Astrocyte (in vitro differentiated cells and primary cell): Measurements from ENCODE around the gene JOSD1. TPM values are rescaled to one million over a fixed set of nuclear protein-coding genes. Genes with fewer than 3 reads are reported as not detected.

ENCODE experiments used
- DNase-seq: peaks from one replicate; pipeline ENCODE4 v3.0.0-alpha.2; 2010; ENCODE audit warnings: low read depth
- FAIRE-seq: peaks from 2 replicates; lab custom pipeline; 2011; peaks lifted over from hg19 to GRCh38; lab: Jason Lieb, UNC
- H2AFZ ChIP-seq: 2 replicates; pipeline ENCODE4 v1.6.0; 2012; ENCODE audit warnings: low read depth, low read length, inconsistent platforms
- H3K27ac ChIP-seq: 2 replicates; pipeline ENCODE4 v1.5.1; 2011; ENCODE audit warnings: low read depth, low read length, inconsistent platforms
- H3K27me3 ChIP-seq: 2 replicates; pipeline ENCODE4 v1.6.0; 2011; ENCODE audit warnings: low read length, inconsistent platforms; ENCODE audit not compliant: insufficient read depth
- H3K36me3 ChIP-seq: 2 replicates; pipeline ENCODE4 v1.5.1; 2011; ENCODE audit warnings: low read length, inconsistent platforms; ENCODE audit not compliant: insufficient read depth
- H3K4me1 ChIP-seq: 2 replicates; pipeline ENCODE4 v1.5.1; 2011; ENCODE audit warnings: low read length, inconsistent platforms; ENCODE audit not compliant: insufficient read depth
- H3K4me2 ChIP-seq: 2 replicates; pipeline ENCODE4 v1.6.0; 2012; ENCODE audit warnings: low read length, inconsistent platforms
- H3K4me3 ChIP-seq: 2 replicates; pipeline ENCODE4 v1.5.1; 2011; ENCODE audit warnings: low read depth, mild to moderate bottlenecking, low read length, inconsistent platforms; ENCODE audit not compliant: insufficient read depth
- H3K79me2 ChIP-seq: 2 replicates; pipeline ENCODE4 v1.6.0; 2012; ENCODE audit warnings: mild to moderate bottlenecking, low read length, inconsistent platforms; ENCODE audit not compliant: insufficient read depth
- H3K9ac ChIP-seq: 2 replicates; pipeline ENCODE4 v1.6.0; 2012; ENCODE audit warnings: mild to moderate bottlenecking, low read length, inconsistent platforms
- H3K9me3 ChIP-seq: 2 replicates; pipeline ENCODE4 v1.5.1; 2012; ENCODE audit warnings: low read depth, mild to moderate bottlenecking, low read length, inconsistent platforms; ENCODE audit not compliant: insufficient read depth
- H4K20me1 ChIP-seq: 2 replicates; pipeline ENCODE4 v1.6.0; 2012; ENCODE audit warnings: low read length, inconsistent platforms; ENCODE audit not compliant: insufficient read depth
- H3K27ac Mint-ChIP-seq: one replicate; pipeline ENCODE4 v1.8.0; 2021; ENCODE audit warnings: mild to moderate bottlenecking, mixed read lengths; ENCODE audit not compliant: unreplicated experiment
- H3K27me3 Mint-ChIP-seq: one replicate; pipeline ENCODE4 v1.8.0; 2021; ENCODE audit warnings: low read depth, mixed read lengths; ENCODE audit not compliant: unreplicated experiment
- H3K36me3 Mint-ChIP-seq: one replicate; pipeline ENCODE4 v1.8.0; 2021; ENCODE audit warnings: low read depth, mixed read lengths; ENCODE audit not compliant: unreplicated experiment
- H3K4me1 Mint-ChIP-seq: one replicate; pipeline ENCODE4 v1.8.0; 2021; ENCODE audit warnings: low read depth, mixed read lengths; ENCODE audit not compliant: unreplicated experiment
- H3K4me3 Mint-ChIP-seq: one replicate; pipeline ENCODE4 v1.8.0; 2021; ENCODE audit warnings: mild to moderate bottlenecking, moderate library complexity, mixed read lengths; ENCODE audit not compliant: unreplicated experiment
- H3K9me3 Mint-ChIP-seq: one replicate; pipeline ENCODE4 v1.8.0; 2021; ENCODE audit warnings: mild to moderate bottlenecking, mixed read lengths; ENCODE audit not compliant: unreplicated experiment
- EZH2 ChIP-seq: IDR thresholded peaks from 2 replicates; pipeline ENCODE4 v1.6.1; 2012; ENCODE audit warnings: mild to moderate bottlenecking, low read length, inconsistent platforms; ENCODE audit not compliant: insufficient read depth
- total RNA-seq: library from RNA; stranded (reverse); gene quantifications from 2 replicates; pipeline ENCODE4 v1.2.1, GENCODE V29; 2021
- TF ChIP-seq, protein P1 (sequence below): IDR thresholded peaks from 2 replicates; pipeline ENCODE4 v1.5.1; 2011; ENCODE audit warnings: low read depth, mild to moderate bottlenecking, inconsistent platforms, low read length, moderate library complexity; ENCODE audit not compliant: insufficient read depth

Gene JOSD1
- total RNA-seq, 1 donor from 2014 or later: 45.6 TPM

DNA sequence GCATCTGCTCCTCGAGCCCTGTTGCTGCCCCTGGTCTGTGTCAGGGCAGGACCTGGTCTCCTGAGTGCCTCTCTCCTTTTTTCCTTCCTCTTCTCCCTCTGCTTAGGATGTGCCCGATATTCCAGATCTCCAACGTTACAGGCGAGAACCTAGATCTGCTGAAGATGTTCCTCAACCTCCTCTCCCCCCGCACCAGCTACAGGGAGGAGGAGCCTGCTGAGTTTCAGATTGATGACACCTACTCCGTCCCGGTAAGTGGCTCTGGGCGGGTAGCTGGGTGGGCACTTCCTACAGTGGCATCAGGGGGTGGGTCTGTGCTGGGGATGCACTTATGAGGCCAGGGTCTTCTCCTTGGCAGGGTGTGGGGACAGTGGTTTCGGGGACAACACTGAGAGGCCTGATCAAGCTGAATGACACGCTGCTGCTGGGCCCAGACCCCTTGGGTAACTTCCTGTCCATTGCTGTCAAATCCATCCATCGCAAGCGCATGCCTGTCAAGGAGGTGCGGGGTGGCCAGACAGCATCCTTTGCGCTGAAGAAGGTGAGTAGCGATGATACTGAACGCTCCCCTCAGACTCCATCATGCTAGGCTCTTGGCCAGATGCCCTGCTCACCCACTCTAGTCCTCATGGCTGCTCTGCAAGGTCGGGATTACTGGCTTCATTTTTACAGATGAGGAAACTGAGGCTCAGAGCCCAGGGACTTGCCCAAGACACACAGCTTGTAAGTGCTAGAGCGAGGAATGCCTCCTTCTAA is 25.3 kb upstream of the JOSD1 start:
- FAIRE-seq: no peak
- Histone ChIP-seq H3K4me2 (no peak overlapping the region), H3K36me3 (peaks cover 59% of the 10 kb centered on the region), H3K4me1 (no peaks in the 10 kb centered on the region), H3K27me3 (no peaks in the 10 kb centered on the region), H3K4me3 (no peak overlapping the region), H4K20me1 (peaks cover 31% of the 10 kb centered on the region), H3K9me3 (no peaks in the 10 kb centered on the region), H3K9ac (no peak overlapping the region), H3K79me2 (no peaks in the 10 kb centered on the region), H2AFZ (no peak overlapping the region), H3K27ac (no peak overlapping the region)
- Mint-ChIP-seq H3K4me3 (no peak overlapping the region), H3K4me1 (no peaks in the 10 kb centered on the region), H3K27ac (no peak overlapping the region), H3K36me3 (peaks cover 45% of the 10 kb centered on the region), H3K9me3 (no peaks in the 10 kb centered on the region), H3K27me3 (no peaks in the 10 kb centered on the region)
- no peak for TF ChIP-seq EZH2
- TF ChIP-seq, protein P1, sequence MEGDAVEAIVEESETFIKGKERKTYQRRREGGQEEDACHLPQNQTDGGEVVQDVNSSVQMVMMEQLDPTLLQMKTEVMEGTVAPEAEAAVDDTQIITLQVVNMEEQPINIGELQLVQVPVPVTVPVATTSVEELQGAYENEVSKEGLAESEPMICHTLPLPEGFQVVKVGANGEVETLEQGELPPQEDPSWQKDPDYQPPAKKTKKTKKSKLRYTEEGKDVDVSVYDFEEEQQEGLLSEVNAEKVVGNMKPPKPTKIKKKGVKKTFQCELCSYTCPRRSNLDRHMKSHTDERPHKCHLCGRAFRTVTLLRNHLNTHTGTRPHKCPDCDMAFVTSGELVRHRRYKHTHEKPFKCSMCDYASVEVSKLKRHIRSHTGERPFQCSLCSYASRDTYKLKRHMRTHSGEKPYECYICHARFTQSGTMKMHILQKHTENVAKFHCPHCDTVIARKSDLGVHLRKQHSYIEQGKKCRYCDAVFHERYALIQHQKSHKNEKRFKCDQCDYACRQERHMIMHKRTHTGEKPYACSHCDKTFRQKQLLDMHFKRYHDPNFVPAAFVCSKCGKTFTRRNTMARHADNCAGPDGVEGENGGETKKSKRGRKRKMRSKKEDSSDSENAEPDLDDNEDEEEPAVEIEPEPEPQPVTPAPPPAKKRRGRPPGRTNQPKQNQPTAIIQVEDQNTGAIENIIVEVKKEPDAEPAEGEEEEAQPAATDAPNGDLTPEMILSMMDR: no peak
- DNase-seq: no peak

DNA sequence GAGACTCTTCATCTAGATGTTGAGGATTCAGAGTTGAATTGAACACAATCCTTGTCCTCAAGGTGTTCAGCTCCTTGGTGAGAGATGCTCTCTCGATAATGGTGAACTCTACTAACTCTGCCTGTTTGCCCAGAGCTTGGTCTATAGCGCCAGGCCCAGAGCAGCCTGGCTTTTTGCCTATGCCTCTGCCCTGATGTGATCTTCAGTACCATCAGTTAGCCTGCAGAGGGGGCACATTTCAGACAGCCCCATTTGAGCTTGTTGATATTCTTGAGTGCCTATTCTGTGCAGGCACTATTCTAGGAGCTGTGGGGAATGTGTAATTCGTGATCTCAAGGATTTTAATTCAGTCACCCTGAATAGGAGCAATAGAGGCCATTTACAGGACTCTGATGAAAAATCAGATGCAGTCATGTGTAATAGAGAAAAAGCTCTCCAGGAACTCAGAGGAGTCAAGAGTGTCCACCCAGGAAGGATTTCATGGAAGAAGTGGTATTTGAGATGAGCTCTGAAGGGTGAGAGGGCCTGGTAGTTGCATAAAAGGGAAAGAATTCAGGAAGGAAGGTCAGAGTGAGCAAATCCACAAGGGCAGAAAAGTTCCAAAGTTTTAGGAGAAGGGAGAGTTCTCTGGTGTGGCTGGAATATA is 24.3 kb upstream of the JOSD1 start:
- Mint-ChIP-seq H3K27me3 (no peaks in the 10 kb centered on the region), H3K9me3 (no peaks in the 10 kb centered on the region), H3K27ac (no peak overlapping the region), H3K4me1 (no peaks in the 10 kb centered on the region), H3K36me3 (peaks cover 36% of the 10 kb centered on the region), H3K4me3 (no peak overlapping the region)
- H3K79me2 ChIP-seq: peaks cover 3% of the 10 kb centered on the region
- H4K20me1 ChIP-seq: peaks cover 37% of the 10 kb centered on the region
- H3K36me3 ChIP-seq: peaks cover 61% of the 10 kb centered on the region
- no peaks in the 10 kb centered on the region for H3K27me3 ChIP-seq
- no peak overlapping the region for H3K9ac ChIP-seq
- H3K4me2 ChIP-seq: no peak overlapping the region
- no peak for FAIRE-seq
- no peaks in the 10 kb centered on the region for H3K4me1 ChIP-seq
- no peak overlapping the region for H2AFZ ChIP-seq
- H3K4me3 ChIP-seq: no peak overlapping the region
- H3K27ac ChIP-seq: no peak overlapping the region
- no peaks in the 10 kb centered on the region for H3K9me3 ChIP-seq
- TF ChIP-seq, protein P1: peak; percentile 50
- no peak for TF ChIP-seq EZH2
- DNase-seq: no peak

DNA sequence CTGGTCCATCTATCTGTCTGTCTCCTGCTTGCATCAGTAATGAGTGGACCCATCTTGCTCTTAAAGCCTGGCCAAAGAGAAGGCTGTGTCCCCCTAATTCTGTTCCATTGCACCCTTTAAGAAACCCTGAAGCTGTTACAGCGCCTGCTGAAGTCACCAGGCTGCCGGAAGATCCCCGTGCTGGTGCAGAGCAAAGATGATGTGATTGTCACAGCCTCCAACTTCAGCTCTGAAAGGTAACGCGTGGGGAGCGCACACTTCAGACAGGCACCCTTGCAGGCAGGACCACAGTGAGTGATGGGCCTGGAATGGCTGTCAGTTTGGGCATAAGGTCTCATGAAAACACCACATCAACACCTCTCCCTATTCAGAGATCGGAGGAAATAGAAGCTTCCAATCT is 23.4 kb upstream of the JOSD1 start:
- Histone ChIP-seq H3K9ac (no peak overlapping the region), H3K36me3 (peaks cover 55% of the 10 kb centered on the region), H4K20me1 (peaks cover 41% of the 10 kb centered on the region), H3K4me3 (no peak overlapping the region), H3K9me3 (no peaks in the 10 kb centered on the region), H2AFZ (no peak overlapping the region), H3K4me1 (peaks cover 5% of the 10 kb centered on the region), H3K79me2 (peaks cover 7% of the 10 kb centered on the region), H3K4me2 (no peak overlapping the region), H3K27me3 (no peaks in the 10 kb centered on the region), H3K27ac (no peak overlapping the region)
- no peaks in the 10 kb centered on the region for H3K4me1 Mint-ChIP-seq
- peaks cover 38% of the 10 kb centered on the region for H3K36me3 Mint-ChIP-seq
- H3K27me3 Mint-ChIP-seq: no peaks in the 10 kb centered on the region
- TF ChIP-seq, protein P1: no peak
- TF ChIP-seq EZH2: no peak
- no peak overlapping the region for H3K4me3 Mint-ChIP-seq
- H3K9me3 Mint-ChIP-seq: no peaks in the 10 kb centered on the region
- FAIRE-seq (no peak), DNase-seq (no peak)
- H3K27ac Mint-ChIP-seq: no peak overlapping the region
